ENCODE results near the gene CD109. TPM values are rescaled to one million over a fixed set of nuclear protein-coding genes. Genes with fewer than 3 reads are reported as not detected.

CD109 gene
- total RNA-seq, 1 donor from 2014 or later = 1.2 TPM

DNA sequence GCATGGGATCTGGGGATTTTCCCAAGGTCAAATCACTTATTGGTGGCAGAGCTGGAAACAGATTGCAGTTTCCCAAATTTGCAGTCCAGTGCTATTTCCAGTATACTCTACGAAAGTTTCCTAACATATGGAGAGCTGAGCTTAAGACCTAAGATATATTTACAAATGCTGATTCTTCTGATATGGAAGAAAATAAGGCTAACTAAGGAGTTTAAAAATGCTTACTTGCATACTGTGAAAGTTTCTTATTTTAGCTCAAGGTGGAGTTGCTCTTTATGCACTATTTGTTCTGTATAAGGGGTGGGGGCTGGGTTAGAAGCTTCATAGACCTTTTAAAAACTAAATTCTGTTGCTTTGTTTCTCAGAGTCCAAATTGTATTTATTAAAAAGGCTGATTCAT, 7.5 kb downstream of the CD109 start:
- H3K27me3 Mint-ChIP-seq (ENCODE audit: insufficient read depth, low read depth) = no peaks in the 10 kb centered on the region
- no peak overlapping the region for H3K9ac ChIP-seq
- H3K79me2 ChIP-seq (ENCODE audit: low read depth) = no peaks in the 10 kb centered on the region
- H3K9me3 Mint-ChIP-seq = no peaks in the 10 kb centered on the region
- no peaks in the 10 kb centered on the region for H3K9me3 ChIP-seq (ENCODE audit: low read depth)
- TF ChIP-seq EZH2phosphoT487 (IDR thresholded peaks at IDR 0.05) (no peak), EZH2 (IDR thresholded peaks at IDR 0.05) (no peak)
- TF ChIP-seq, protein P1, sequence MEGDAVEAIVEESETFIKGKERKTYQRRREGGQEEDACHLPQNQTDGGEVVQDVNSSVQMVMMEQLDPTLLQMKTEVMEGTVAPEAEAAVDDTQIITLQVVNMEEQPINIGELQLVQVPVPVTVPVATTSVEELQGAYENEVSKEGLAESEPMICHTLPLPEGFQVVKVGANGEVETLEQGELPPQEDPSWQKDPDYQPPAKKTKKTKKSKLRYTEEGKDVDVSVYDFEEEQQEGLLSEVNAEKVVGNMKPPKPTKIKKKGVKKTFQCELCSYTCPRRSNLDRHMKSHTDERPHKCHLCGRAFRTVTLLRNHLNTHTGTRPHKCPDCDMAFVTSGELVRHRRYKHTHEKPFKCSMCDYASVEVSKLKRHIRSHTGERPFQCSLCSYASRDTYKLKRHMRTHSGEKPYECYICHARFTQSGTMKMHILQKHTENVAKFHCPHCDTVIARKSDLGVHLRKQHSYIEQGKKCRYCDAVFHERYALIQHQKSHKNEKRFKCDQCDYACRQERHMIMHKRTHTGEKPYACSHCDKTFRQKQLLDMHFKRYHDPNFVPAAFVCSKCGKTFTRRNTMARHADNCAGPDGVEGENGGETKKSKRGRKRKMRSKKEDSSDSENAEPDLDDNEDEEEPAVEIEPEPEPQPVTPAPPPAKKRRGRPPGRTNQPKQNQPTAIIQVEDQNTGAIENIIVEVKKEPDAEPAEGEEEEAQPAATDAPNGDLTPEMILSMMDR (IDR thresholded peaks at IDR 0.05) = no peak
- no peaks in the 10 kb centered on the region for H3K4me1 ChIP-seq
- H3K4me3 Mint-ChIP-seq = no peak overlapping the region
- no peaks in the 10 kb centered on the region for H3K27me3 ChIP-seq
- no peaks in the 10 kb centered on the region for H3K36me3 Mint-ChIP-seq
- H3K27ac Mint-ChIP-seq = no peak overlapping the region
- no peak overlapping the region for H3K4me3 ChIP-seq
- H4K20me1 ChIP-seq (ENCODE audit: low read depth) = no peaks in the 10 kb centered on the region
- DNase-seq (ENCODE audit: low spot score) = no peak
- no peaks in the 10 kb centered on the region for H3F3A ChIP-seq (ENCODE audit: low read depth)
- no peak overlapping the region for H3K27ac ChIP-seq
- no peaks in the 10 kb centered on the region for H3K4me1 Mint-ChIP-seq
- no peak overlapping the region for H3K4me2 ChIP-seq
- H2AFZ ChIP-seq (replicated peaks) = no peak overlapping the region
- no peaks in the 10 kb centered on the region for H3K36me3 ChIP-seq

DNA sequence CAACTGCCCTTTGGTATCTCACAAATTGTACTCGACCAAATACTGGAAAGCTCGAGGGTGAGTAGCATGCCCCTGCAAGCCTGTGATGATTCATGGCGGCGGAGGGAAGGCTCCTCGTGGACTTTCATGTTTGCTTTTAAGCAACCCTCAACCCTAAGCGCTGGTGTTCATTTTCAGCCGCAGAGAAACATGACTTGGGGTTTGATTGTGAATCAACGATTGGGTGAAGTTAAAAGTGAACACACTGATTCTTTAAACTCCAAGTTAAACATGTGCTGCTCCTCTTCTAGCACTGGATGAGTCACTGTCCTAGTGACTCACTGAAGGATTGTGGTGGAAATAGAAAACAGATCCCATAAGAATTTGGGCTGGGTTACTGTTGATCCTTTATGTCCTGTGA, 8.3 kb downstream of the CD109 start:
- Mint-ChIP-seq H3K27ac (no peak overlapping the region), H3K9me3 (no peaks in the 10 kb centered on the region), H3K36me3 (no peaks in the 10 kb centered on the region), H3K4me3 (no peak overlapping the region), H3K27me3 (ENCODE audit: insufficient read depth, low read depth) (no peaks in the 10 kb centered on the region), H3K4me1 (no peaks in the 10 kb centered on the region)
- Histone ChIP-seq H3K79me2 (ENCODE audit: low read depth) (no peaks in the 10 kb centered on the region), H3K4me3 (no peak overlapping the region), H3K9me3 (ENCODE audit: low read depth) (no peaks in the 10 kb centered on the region), H2AFZ (replicated peaks) (no peak overlapping the region), H3F3A (ENCODE audit: low read depth) (no peaks in the 10 kb centered on the region), H3K36me3 (no peaks in the 10 kb centered on the region), H3K27ac (no peak overlapping the region), H4K20me1 (ENCODE audit: low read depth) (no peaks in the 10 kb centered on the region), H3K27me3 (no peaks in the 10 kb centered on the region), H3K4me1 (no peaks in the 10 kb centered on the region), H3K4me2 (no peak overlapping the region), H3K9ac (no peak overlapping the region)
- TF ChIP-seq, protein P1 (IDR thresholded peaks at IDR 0.05) = no peak
- TF ChIP-seq EZH2 (IDR thresholded peaks at IDR 0.05) (no peak), EZH2phosphoT487 (IDR thresholded peaks at IDR 0.05) (no peak)
- no peak for DNase-seq (ENCODE audit: low spot score)

DNA sequence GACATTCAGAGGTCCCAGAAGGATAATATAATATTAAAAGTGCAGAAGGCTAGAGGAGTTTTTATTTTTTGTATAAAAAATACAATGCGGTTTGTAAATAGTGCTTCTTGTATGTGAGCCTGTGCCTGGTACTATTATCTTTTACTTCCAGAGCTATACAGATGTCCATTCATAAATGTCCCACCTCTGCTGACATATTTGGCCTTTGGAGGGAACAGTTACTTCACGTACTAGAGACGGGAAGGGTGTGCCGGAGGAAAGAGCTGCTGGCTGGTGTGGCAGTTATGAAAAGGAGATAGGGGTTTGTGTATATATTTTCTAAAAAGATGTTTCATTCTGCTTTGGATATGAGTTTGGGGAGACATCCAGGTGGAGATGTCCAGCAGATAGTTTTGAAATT, 8.8 kb downstream of the CD109 start:
- Mint-ChIP-seq H3K4me1 (no peaks in the 10 kb centered on the region), H3K36me3 (no peaks in the 10 kb centered on the region), H3K9me3 (no peaks in the 10 kb centered on the region), H3K27me3 (ENCODE audit: insufficient read depth, low read depth) (no peaks in the 10 kb centered on the region), H3K27ac (no peak overlapping the region), H3K4me3 (no peak overlapping the region)
- Histone ChIP-seq H4K20me1 (ENCODE audit: low read depth) (no peaks in the 10 kb centered on the region), H3K9me3 (ENCODE audit: low read depth) (no peaks in the 10 kb centered on the region), H3K27ac (no peak overlapping the region), H3K4me1 (no peaks in the 10 kb centered on the region), H3K4me3 (no peak overlapping the region), H3K27me3 (no peaks in the 10 kb centered on the region), H3K79me2 (ENCODE audit: low read depth) (no peaks in the 10 kb centered on the region), H3K36me3 (no peaks in the 10 kb centered on the region), H2AFZ (replicated peaks) (no peak overlapping the region), H3K4me2 (no peak overlapping the region), H3F3A (ENCODE audit: low read depth) (no peaks in the 10 kb centered on the region), H3K9ac (no peak overlapping the region)
- TF ChIP-seq, protein P1 (IDR thresholded peaks at IDR 0.05) = no peak
- no peak for DNase-seq (ENCODE audit: low spot score)

GRCh38 chr6:73706971-73707370, 11.0 kb downstream of the CD109 start:
- no peaks in the 10 kb centered on the region for H3K79me2 ChIP-seq (ENCODE audit: low read depth)

More at GRCh38 chr6:73706971-73707370, 11.0 kb downstream of the CD109 start:
- H3K4me3 Mint-ChIP-seq = no peak overlapping the region
- no peaks in the 10 kb centered on the region for H3K36me3 Mint-ChIP-seq
- H3K27me3 Mint-ChIP-seq (ENCODE audit: insufficient read depth, low read depth) = no peaks in the 10 kb centered on the region
- TF ChIP-seq EZH2phosphoT487 (IDR thresholded peaks at IDR 0.05) (no peak), EZH2 (IDR thresholded peaks at IDR 0.05) (no peak)
- TF ChIP-seq, protein P1 (IDR thresholded peaks at IDR 0.05) = no peak
- H2AFZ ChIP-seq (replicated peaks) = no peak overlapping the region
- no peak overlapping the region for H3K27ac Mint-ChIP-seq
- H3K9me3 Mint-ChIP-seq = no peaks in the 10 kb centered on the region
- H3K4me2 ChIP-seq = no peak overlapping the region
- H3F3A ChIP-seq (ENCODE audit: low read depth) = no peaks in the 10 kb centered on the region
- H3K4me1 ChIP-seq = no peaks in the 10 kb centered on the region
- no peaks in the 10 kb centered on the region for H3K4me1 Mint-ChIP-seq
- H3K36me3 ChIP-seq = no peaks in the 10 kb centered on the region
- H3K27ac ChIP-seq = no peak overlapping the region
- no peaks in the 10 kb centered on the region for H3K27me3 ChIP-seq
- DNase-seq (ENCODE audit: low spot score) = no peak
- no peaks in the 10 kb centered on the region for H4K20me1 ChIP-seq (ENCODE audit: low read depth)
- no peak overlapping the region for H3K4me3 ChIP-seq
- no peaks in the 10 kb centered on the region for H3K9me3 ChIP-seq (ENCODE audit: low read depth)
- H3K9ac ChIP-seq = no peak overlapping the region
